ENCODE measurements around the gene ATOX1. TPM values are rescaled to one million over a fixed set of nuclear protein-coding genes. Genes with fewer than 3 reads are reported as not detected.
A peak's percentile ranks its signal among the peaks of the same experiment; 100 is the strongest.

Gene ATOX1
- total and polyA plus RNA-seq, 9 donors: 23.0 to 86.6 (median 52.9) TPM

GRCh38 chr5:151739395-151739794 is 19.0 kb downstream of the ATOX1 start:
- intact Hi-C loops (cut with DNase I): no loop called here
- no peaks in the 10 kb centered on the region for H3K36me3 ChIP-seq
- peaks cover 14% of the 10 kb centered on the region for H3K4me1 ChIP-seq (ENCODE audit: insufficient read depth)
- no peak overlapping the region for H3K4me3 ChIP-seq
- DNase-seq: peak in 4 of 5 donors; percentile 28 to 47 (median 40)
- H3K9me3 ChIP-seq: no peaks in the 10 kb centered on the region
- TF ChIP-seq CTCF (IDR thresholded peaks at IDR 0.05): no peak
- TF ChIP-seq POLR2A (IDR thresholded peaks at IDR 0.05): no peak
- no peak for TF ChIP-seq EP300 (IDR thresholded peaks at IDR 0.05)
- H3K27ac ChIP-seq: peak overlapping the region in 1 of 2 donors; percentile 50
- 12 to 20% (median 13%) methylated on average over 2 of the region's 2 CpGs for WGBS, 3 donors
- no peaks in the 10 kb centered on the region for H3K27me3 ChIP-seq

GRCh38 chr5:151738125-151738848 is 20.1 kb downstream of the ATOX1 start:
- peaks cover 14% of the 10 kb centered on the region for H3K4me1 ChIP-seq (ENCODE audit: insufficient read depth)
- H3K4me3 ChIP-seq: no peak overlapping the region
- H3K36me3 ChIP-seq: no peaks in the 10 kb centered on the region
- intact Hi-C loops (cut with DNase I): no loop called here
- WGBS, 3 donors: 10 to 26% (median 21%) methylated on average over 9 of the region's 9 CpGs
- peak in 2 of 5 donors; percentile 24 to 48 for DNase-seq
- peak overlapping the region in 1 of 2 donors; percentile 5 for H3K27ac ChIP-seq
- no peaks in the 10 kb centered on the region for H3K9me3 ChIP-seq
- H3K27me3 ChIP-seq: no peaks in the 10 kb centered on the region
- no peak for TF ChIP-seq CTCF (IDR thresholded peaks at IDR 0.05)
- no peak for TF ChIP-seq POLR2A (IDR thresholded peaks at IDR 0.05)
- no peak for TF ChIP-seq EP300 (IDR thresholded peaks at IDR 0.05)

DNA sequence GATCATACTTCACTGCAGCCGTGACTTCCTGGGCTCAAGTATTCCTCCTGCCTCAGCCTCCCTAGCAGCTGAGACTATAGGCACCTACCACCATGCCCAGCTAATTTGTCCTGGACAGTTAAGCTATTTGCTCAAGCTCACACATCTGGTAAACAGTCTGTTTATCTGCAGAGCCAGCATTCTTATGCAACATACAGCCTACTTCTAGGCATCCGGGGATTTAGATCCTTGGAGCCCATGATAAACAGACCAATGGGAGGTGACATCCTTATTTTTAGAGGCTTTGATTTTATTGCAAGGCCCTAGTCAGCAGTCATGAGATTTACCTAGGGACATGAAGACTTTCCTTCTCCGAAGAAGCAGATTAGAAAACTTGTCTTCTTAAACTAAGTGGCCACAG is 21.0 kb downstream of the ATOX1 start:
- Histone ChIP-seq H3K4me1 (ENCODE audit: insufficient read depth) (peaks cover 14% of the 10 kb centered on the region), H3K27ac (peak overlapping the region in 1 of 2 donors; percentile 5), H3K36me3 (no peaks in the 10 kb centered on the region), H3K9me3 (no peaks in the 10 kb centered on the region), H3K27me3 (no peaks in the 10 kb centered on the region), H3K4me3 (no peak overlapping the region)
- intact Hi-C loops (cut with DNase I): no loop called here
- 69 to 84% (median 75%) methylated on average over 3 of the region's 3 CpGs for WGBS, 3 donors
- DNase-seq: no peak
- TF ChIP-seq EP300 (IDR thresholded peaks at IDR 0.05) (no peak), POLR2A (IDR thresholded peaks at IDR 0.05) (no peak), CTCF (IDR thresholded peaks at IDR 0.05) (no peak)

- intact Hi-C loops (cut with DNase I): no loop called here
- Histone ChIP-seq H3K27ac (no peak overlapping the region), H3K4me3 (no peak overlapping the region), H3K9me3 (no peaks in the 10 kb centered on the region), H3K4me1 (ENCODE audit: insufficient read depth) (peaks cover 12% of the 10 kb centered on the region), H3K36me3 (no peaks in the 10 kb centered on the region), H3K27me3 (no peaks in the 10 kb centered on the region)
- DNase-seq: no peak
- no peak for TF ChIP-seq POLR2A (IDR thresholded peaks at IDR 0.05)
- no peak for TF ChIP-seq EP300 (IDR thresholded peaks at IDR 0.05)
- TF ChIP-seq CTCF (IDR thresholded peaks at IDR 0.05): no peak
- WGBS, 3 donors: 92 to 100% (median 95%) methylated on average over 1 of the region's 1 CpG
Measured at GRCh38 chr5:151735646-151736045, 22.8 kb downstream of the ATOX1 start.
